ENCODE results near the gene ZAP70.

Gene ZAP70

DNA sequence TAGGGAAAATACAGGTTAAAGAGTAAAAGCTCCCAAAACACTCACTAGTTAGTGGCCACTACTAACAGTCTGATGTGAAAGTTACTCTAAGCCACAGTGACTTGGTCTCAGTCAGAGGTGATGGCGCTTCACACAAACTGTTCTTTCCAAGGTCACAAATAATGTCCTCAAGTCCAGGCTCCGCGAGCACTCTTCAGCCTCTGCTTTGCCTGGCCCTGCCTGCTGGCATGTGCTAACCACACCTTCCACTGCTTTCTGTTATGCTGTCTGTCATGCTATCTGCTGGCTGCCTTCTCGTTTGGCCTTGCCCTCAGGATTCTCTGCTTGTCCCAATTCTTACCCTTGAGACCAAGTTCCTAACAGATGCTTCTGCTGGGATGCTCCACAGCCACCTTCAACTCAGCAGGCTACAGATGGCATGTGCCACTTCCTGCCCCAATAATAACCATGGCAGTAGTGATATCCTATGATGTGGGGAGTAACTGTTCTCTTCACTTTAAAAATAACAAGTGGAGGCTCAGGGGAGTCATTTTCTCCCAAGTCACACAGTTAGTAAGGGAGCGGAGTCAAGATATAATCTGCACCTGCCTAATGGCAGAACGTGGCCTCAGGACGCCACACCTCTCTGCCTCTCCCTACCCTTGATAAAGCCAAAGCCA, 75.7 kb downstream of the ZAP70 start:
- DNase-seq (ENCODE audit: low spot score) = no peak
